CD14-positive monocyte (primary cell): ENCODE data around the gene TMEM132D. TPM values are rescaled to one million over a fixed set of nuclear protein-coding genes. Genes with fewer than 3 reads are reported as not detected.

Experiments
- DNase-seq, 3 donors: peaks; one replicate each; pipeline ENCODE4 v3.0.0-alpha.2; 2011 to 2022
- H2AFZ ChIP-seq: 2 replicates; pipeline ENCODE4 v1.6.0; 2012; ENCODE audit warnings: mild to moderate bottlenecking, low read depth, low read length, inconsistent platforms; ENCODE audit not compliant: insufficient read depth, poor library complexity, severe bottlenecking
- H3K27ac ChIP-seq, 2 donors: 1 replicate in 1 of 2; 2 replicates in 1 of 2; pipeline ENCODE4 v1.5.1; 2012 to 2013; ENCODE audit warnings: low read length in 2 of 2, control low read depth in 1 of 2, inconsistent platforms in 1 of 2, low read depth in 1 of 2, mild to moderate bottlenecking in 1 of 2
- H3K27me3 ChIP-seq, 2 donors: one replicate each; pipeline versions ENCODE4 v1.6.0 to v1.6.1; 2011 to 2013; ENCODE audit warnings: low read length in 2 of 2; ENCODE audit not compliant: control insufficient read depth in 2 of 2, insufficient read depth in 2 of 2
- H3K36me3 ChIP-seq, 2 donors: replicated peaks in 1 of 2; 1 replicate in 1 of 2; 2 replicates in 1 of 2; pipeline versions ENCODE4 v1.5.1 to v1.6.1; 2012 to 2013; ENCODE audit warnings: low read length in 2 of 2, control low read depth in 1 of 2, inconsistent platforms in 1 of 2, mild to moderate bottlenecking in 1 of 2; ENCODE audit not compliant: insufficient read depth in 2 of 2, control insufficient read depth in 1 of 2
- H3K4me1 ChIP-seq, 2 donors: 1 replicate in 1 of 2; 2 replicates in 1 of 2; pipeline versions ENCODE4 v1.5.1 to v1.6.1; 2012 to 2013; ENCODE audit warnings: low read length in 2 of 2, control low read depth in 1 of 2, inconsistent platforms in 1 of 2, mild to moderate bottlenecking in 1 of 2, moderate library complexity in 1 of 2; ENCODE audit not compliant: insufficient read depth in 2 of 2, control insufficient read depth in 1 of 2
- H3K4me2 ChIP-seq: replicated peaks from 2 replicates; pipeline ENCODE3; 2012; ENCODE audit warnings: low read length, moderate library complexity, mild to moderate bottlenecking; ENCODE audit not compliant: poor library complexity, severe bottlenecking; ENCODE audit errors: extremely low read depth
- H3K4me3 ChIP-seq, 3 experiments: fragments of 200-600 bp in 1 of 3; sonication (generic) in 1 of 3; replicated peaks in 1 of 3; 1 replicate in 2 of 3; 2 replicates in 1 of 3; pipeline ENCODE4 v1.5.1; 2011 to 2013; ENCODE audit warnings: low read length in 3 of 3, mild to moderate bottlenecking in 3 of 3, control low read depth in 2 of 3, low read depth in 2 of 3, inconsistent platforms in 1 of 3, moderate library complexity in 1 of 3
- H3K79me2 ChIP-seq: 2 replicates; pipeline ENCODE4 v1.6.0; 2012; ENCODE audit warnings: mild to moderate bottlenecking, control low read depth, inconsistent platforms, low read length, moderate library complexity; ENCODE audit not compliant: insufficient read depth
- H3K9ac ChIP-seq: 2 replicates; pipeline ENCODE4 v1.6.0; 2017; ENCODE audit warnings: low read length, mild to moderate bottlenecking; ENCODE audit not compliant: insufficient read depth, poor library complexity, severe bottlenecking
- H3K9me3 ChIP-seq, 2 donors: replicated peaks in 1 of 2; 1 replicate in 1 of 2; 2 replicates in 1 of 2; pipeline versions ENCODE4 v1.5.1 to v1.6.1; 2012 to 2013; ENCODE audit warnings: low read length in 2 of 2, control low read depth in 1 of 2; ENCODE audit not compliant: control insufficient read depth in 1 of 2, insufficient read depth in 1 of 2
- H4K20me1 ChIP-seq: 2 replicates; pipeline ENCODE4 v1.6.0; 2012; ENCODE audit warnings: mild to moderate bottlenecking, low read length, control low read depth, moderate library complexity; ENCODE audit not compliant: insufficient read depth
- H3K27ac Mint-ChIP-seq, 7 donors: one replicate each; pipeline ENCODE4 v1.8.0; 2020; ENCODE audit warnings: mild to moderate bottlenecking in 7 of 7, mixed read lengths in 7 of 7, moderate library complexity in 6 of 7, inconsistent platforms in 2 of 7
- H3K27me3 Mint-ChIP-seq, 3 donors: one replicate each; pipeline ENCODE4 v1.8.0; 2021 to 2022; ENCODE audit warnings: low read depth in 3 of 3, mild to moderate bottlenecking in 3 of 3, mixed read lengths in 3 of 3, moderate library complexity in 3 of 3, inconsistent platforms in 1 of 3
- H3K36me3 Mint-ChIP-seq, 2 donors: one replicate each; pipeline ENCODE4 v1.8.0; 2020; ENCODE audit warnings: mixed read lengths in 2 of 2, inconsistent platforms in 1 of 2, mild to moderate bottlenecking in 1 of 2
- H3K4me1 Mint-ChIP-seq: one replicate; pipeline ENCODE4 v1.8.0; 2020; ENCODE audit warnings: mild to moderate bottlenecking, mixed read lengths
- H3K4me3 Mint-ChIP-seq, 2 donors: one replicate each; pipeline ENCODE4 v1.8.0; 2020; ENCODE audit warnings: mild to moderate bottlenecking in 2 of 2, mixed read lengths in 2 of 2, moderate library complexity in 1 of 2
- H3K9me3 Mint-ChIP-seq, 7 donors: one replicate each; pipeline ENCODE4 v1.8.0; 2020 to 2022; ENCODE audit warnings: mixed read lengths in 7 of 7, mild to moderate bottlenecking in 6 of 7, moderate library complexity in 6 of 7, inconsistent platforms in 2 of 7
- WGBS: methylation state at CpG from one replicate; pipeline ENCODE4 v1.1.5; 2013; ENCODE audit warnings: missing lambda C conversion rate; ENCODE audit not compliant: insufficient coverage; 5-methylcytosine and 5-hydroxymethylcytosine counted together
- intact Hi-C, 2 donors: fragments of 100-400 bp; cut with micrococcal nuclease; formaldehyde crosslinking; loops; one replicate each; pipeline versions ENCODE4 v1.15.0 to v1.15.1; 2023
- polyA plus RNA-seq, 3 donors: library from polyadenylated mRNA; depleted of rRNA in 1 of 3; unstranded in 2 of 3; stranded (reverse) in 1 of 3; fragments of 300-500 nt in 2 of 3; fragments of >200 nt in 1 of 3; fragmentation: Illumina TruSeq in 2 of 3; gene quantifications; 1 replicate in 2 of 3; 2 replicates in 1 of 3; pipeline ENCODE4 v1.2.3, GENCODE V29; 2012 to 2021
- TF ChIP-seq, protein P1 (sequence below): fragments of 200-600 bp; IDR thresholded peaks from one replicate; pipeline ENCODE4 v1.8.0; 2022; ENCODE audit warnings: antibody characterized with exemption, mild to moderate bottlenecking

Gene TMEM132D
- polyA plus RNA-seq, 3 donors: 0.04 TPM; not detected in 2

DNA sequence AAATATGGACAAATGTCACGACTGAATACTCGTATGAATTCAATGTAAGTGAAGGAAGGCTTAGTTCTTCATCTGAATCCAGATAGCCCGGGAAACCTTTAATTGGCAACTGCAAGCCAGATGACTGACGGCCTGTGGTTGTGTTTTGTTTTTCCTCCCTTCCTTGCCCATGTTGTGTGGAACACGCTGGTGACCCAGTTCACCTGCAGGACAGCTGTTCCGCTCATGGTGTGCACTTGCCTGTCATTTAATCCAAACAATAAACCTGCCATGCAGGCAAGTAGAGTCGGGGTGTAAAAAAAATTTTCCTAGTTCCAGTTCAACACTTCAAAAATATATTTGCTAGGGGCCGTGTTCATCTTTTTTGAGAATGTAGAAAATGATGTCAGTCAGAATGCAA lies 88.0 kb downstream of the TMEM132D start:
- H3K36me3 Mint-ChIP-seq: no peaks in the 10 kb centered on the region
- H3K27ac Mint-ChIP-seq: no peak overlapping the region
- DNase-seq: no peak
- peaks cover 0 to 2% (median 0%) of the 10 kb centered on the region in 3 donors for H3K27me3 Mint-ChIP-seq
- H3K9me3 Mint-ChIP-seq: peaks cover 0 to 7% (median under 1%) of the 10 kb centered on the region in 7 donors
- Histone ChIP-seq H3K4me1 (no peaks in the 10 kb centered on the region), H3K36me3 (no peaks in the 10 kb centered on the region), H3K4me2 (no peak overlapping the region), H3K9ac (no peak overlapping the region), H3K27ac (no peak overlapping the region), H2AFZ (no peak overlapping the region), H3K4me3 (no peak overlapping the region), H3K9me3 (peaks cover 3 to 15% of the 10 kb centered on the region in 2 donors), H4K20me1 (no peaks in the 10 kb centered on the region), H3K79me2 (no peaks in the 10 kb centered on the region), H3K27me3 (no peaks in the 10 kb centered on the region)
- TF ChIP-seq, protein P1, sequence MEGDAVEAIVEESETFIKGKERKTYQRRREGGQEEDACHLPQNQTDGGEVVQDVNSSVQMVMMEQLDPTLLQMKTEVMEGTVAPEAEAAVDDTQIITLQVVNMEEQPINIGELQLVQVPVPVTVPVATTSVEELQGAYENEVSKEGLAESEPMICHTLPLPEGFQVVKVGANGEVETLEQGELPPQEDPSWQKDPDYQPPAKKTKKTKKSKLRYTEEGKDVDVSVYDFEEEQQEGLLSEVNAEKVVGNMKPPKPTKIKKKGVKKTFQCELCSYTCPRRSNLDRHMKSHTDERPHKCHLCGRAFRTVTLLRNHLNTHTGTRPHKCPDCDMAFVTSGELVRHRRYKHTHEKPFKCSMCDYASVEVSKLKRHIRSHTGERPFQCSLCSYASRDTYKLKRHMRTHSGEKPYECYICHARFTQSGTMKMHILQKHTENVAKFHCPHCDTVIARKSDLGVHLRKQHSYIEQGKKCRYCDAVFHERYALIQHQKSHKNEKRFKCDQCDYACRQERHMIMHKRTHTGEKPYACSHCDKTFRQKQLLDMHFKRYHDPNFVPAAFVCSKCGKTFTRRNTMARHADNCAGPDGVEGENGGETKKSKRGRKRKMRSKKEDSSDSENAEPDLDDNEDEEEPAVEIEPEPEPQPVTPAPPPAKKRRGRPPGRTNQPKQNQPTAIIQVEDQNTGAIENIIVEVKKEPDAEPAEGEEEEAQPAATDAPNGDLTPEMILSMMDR: no peak
- H3K4me1 Mint-ChIP-seq: no peaks in the 10 kb centered on the region
- intact Hi-C loops: no loop called here
- 100% methylated on average over 2 of the region's 8 CpGs for WGBS
- H3K4me3 Mint-ChIP-seq: no peak overlapping the region

DNA sequence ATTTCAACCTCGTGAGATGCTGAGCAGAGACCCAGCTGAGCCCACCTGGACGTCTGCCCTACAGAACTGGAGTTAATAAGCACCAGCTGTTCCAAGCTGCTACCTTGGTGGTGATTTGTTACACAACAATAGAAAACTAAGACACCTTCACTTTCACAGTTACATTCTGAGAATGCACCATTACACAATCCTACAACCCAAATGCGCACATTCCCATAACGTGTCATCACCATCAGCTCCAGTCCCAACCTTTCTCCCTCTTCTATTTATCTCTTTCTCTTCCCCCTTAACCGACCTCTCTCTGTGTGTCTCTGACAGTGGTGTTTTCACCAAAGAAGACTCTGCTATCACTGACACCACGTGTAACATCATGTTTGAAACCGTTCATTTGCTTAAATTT lies 91.9 kb downstream of the TMEM132D start:
- intact Hi-C loops: no loop called here
- Mint-ChIP-seq H3K4me3 (no peak overlapping the region), H3K9me3 (peaks cover 0 to 10% (median 3%) of the 10 kb centered on the region in 7 donors), H3K27ac (no peak overlapping the region), H3K4me1 (no peaks in the 10 kb centered on the region), H3K27me3 (peaks cover 0 to 2% (median 2%) of the 10 kb centered on the region in 3 donors), H3K36me3 (no peaks in the 10 kb centered on the region)
- Histone ChIP-seq H3K4me2 (no peak overlapping the region), H3K9me3 (peaks cover 0 to 5% of the 10 kb centered on the region in 2 donors), H2AFZ (no peak overlapping the region), H3K36me3 (no peaks in the 10 kb centered on the region), H3K27me3 (no peaks in the 10 kb centered on the region), H3K79me2 (no peaks in the 10 kb centered on the region), H3K4me1 (no peaks in the 10 kb centered on the region), H3K9ac (no peak overlapping the region), H4K20me1 (no peaks in the 10 kb centered on the region), H3K4me3 (no peak overlapping the region), H3K27ac (no peak overlapping the region)
- no peak for DNase-seq
- TF ChIP-seq, protein P1: no peak
- WGBS: 83% methylated on average over 7 of the region's 7 CpGs
